Measurements from ENCODE around the gene NCK2.

Gene NCK2

GRCh38 chr2:105813405-105813804 is 68.7 kb downstream of the NCK2 start:
- H3K4me3 ChIP-seq (ENCODE audit: control insufficient read depth in 1 of 7, extremely low read depth in 1 of 7, insufficient read depth in 4 of 7, low read depth in 2 of 7, low read length in 6 of 7): no peak overlapping the region
- POLR2A ChIA-PET: no interaction called here
- no peaks in the 10 kb centered on the region for H3K27me3 ChIP-seq (replicated peaks in 2 of 5; ENCODE audit: control insufficient read depth in 4 of 5, insufficient read depth in 5 of 5, low read length in 4 of 5)
- H3K27ac ChIP-seq (ENCODE audit: insufficient read depth in 1 of 2, low read depth in 1 of 2, low read length in 2 of 2, poor library complexity in 1 of 2, severe bottlenecking in 2 of 2): no peak overlapping the region
- H3K36me3 ChIP-seq (ENCODE audit: control insufficient read depth in 4 of 4, insufficient read depth in 4 of 4, low read length in 3 of 4): peaks cover 2 to 14% (median 10%) of the 10 kb centered on the region in 4 experiments
- peaks cover 0 to 4% (median 2%) of the 10 kb centered on the region in 4 experiments for H3K4me1 ChIP-seq (ENCODE audit: control extremely low read depth in 1 of 4, control insufficient read depth in 4 of 4, insufficient read depth in 4 of 4, low read length in 3 of 4)
- DNase-seq: no peak
- no peaks in the 10 kb centered on the region for H3K9me3 ChIP-seq (ENCODE audit: control extremely low read depth in 1 of 5, control insufficient read depth in 4 of 5, insufficient read depth in 2 of 5, low read depth in 1 of 5, low read length in 4 of 5)
- WGBS (ENCODE audit: insufficient coverage): 95% methylated on average over 5 of the region's 5 CpGs
- CTCF ChIA-PET: interaction anchor here (1.0 to 1.6 kb wide), 5 partner anchors 9 to 30 kb away, joined by 3 to 5 read pairs (median 3); no protein-coding TSS in a partner anchor

DNA sequence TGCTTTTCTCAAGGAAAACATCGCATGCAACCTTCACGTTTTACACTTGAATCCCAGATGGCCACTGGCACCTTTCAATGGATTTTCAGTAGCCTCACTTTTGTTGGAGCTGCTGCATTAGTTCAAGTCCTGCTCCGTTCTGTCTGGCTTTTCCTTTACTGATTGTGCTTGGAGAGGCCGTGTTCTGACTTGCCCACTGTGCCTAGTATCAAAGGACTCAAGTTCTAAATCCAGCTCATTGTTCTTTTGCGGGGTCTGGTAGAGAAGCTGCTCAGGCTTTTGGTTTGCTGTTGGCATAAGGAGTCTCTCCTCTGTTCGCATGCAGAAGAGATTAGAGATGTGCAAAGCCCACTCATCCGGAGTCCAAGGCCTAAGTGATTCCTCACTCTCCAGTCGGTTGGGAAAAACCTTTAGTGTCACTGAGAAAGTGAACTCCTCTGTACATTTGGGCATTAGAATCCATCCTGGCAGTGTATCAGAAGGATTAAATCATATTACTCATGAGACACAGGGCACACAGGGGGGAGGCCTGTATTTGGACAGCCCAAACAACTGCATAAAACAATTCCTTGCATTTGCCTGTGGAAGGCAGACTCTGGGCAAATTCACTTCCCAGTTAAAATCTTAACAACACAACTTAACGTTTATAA is 69.7 kb downstream of the NCK2 start:
- Histone ChIP-seq H3K27me3 (replicated peaks in 2 of 5; ENCODE audit: control insufficient read depth in 4 of 5, insufficient read depth in 5 of 5, low read length in 4 of 5) (no peaks in the 10 kb centered on the region), H3K27ac (ENCODE audit: insufficient read depth in 1 of 2, low read depth in 1 of 2, low read length in 2 of 2, poor library complexity in 1 of 2, severe bottlenecking in 2 of 2) (no peak overlapping the region), H3K36me3 (ENCODE audit: control insufficient read depth in 4 of 4, insufficient read depth in 4 of 4, low read length in 3 of 4) (peaks cover 5 to 18% (median 11%) of the 10 kb centered on the region in 4 experiments), H3K4me1 (ENCODE audit: control extremely low read depth in 1 of 4, control insufficient read depth in 4 of 4, insufficient read depth in 4 of 4, low read length in 3 of 4) (peaks cover 0 to 4% (median 2%) of the 10 kb centered on the region in 4 experiments), H3K4me3 (ENCODE audit: control insufficient read depth in 1 of 7, extremely low read depth in 1 of 7, insufficient read depth in 4 of 7, low read depth in 2 of 7, low read length in 6 of 7) (no peak overlapping the region), H3K9me3 (ENCODE audit: control extremely low read depth in 1 of 5, control insufficient read depth in 4 of 5, insufficient read depth in 2 of 5, low read depth in 1 of 5, low read length in 4 of 5) (no peaks in the 10 kb centered on the region)
- WGBS (ENCODE audit: insufficient coverage): 100% methylated on average over 9 of the region's 9 CpGs
- CTCF ChIA-PET: interaction anchor here (1.2 to 1.6 kb wide), 2 partner anchors 11 to 14 kb away, joined by 3 to 5 read pairs; no protein-coding TSS in a partner anchor
- no peak for DNase-seq
- POLR2A ChIA-PET: no interaction called here

GRCh38 chr2:105815401-105815800 is 70.7 kb downstream of the NCK2 start:
- Histone ChIP-seq H3K27me3 (replicated peaks in 2 of 5; ENCODE audit: control insufficient read depth in 4 of 5, insufficient read depth in 5 of 5, low read length in 4 of 5) (no peaks in the 10 kb centered on the region), H3K4me3 (ENCODE audit: control insufficient read depth in 1 of 7, extremely low read depth in 1 of 7, insufficient read depth in 4 of 7, low read depth in 2 of 7, low read length in 6 of 7) (no peak overlapping the region), H3K27ac (ENCODE audit: insufficient read depth in 1 of 2, low read depth in 1 of 2, low read length in 2 of 2, poor library complexity in 1 of 2, severe bottlenecking in 2 of 2) (no peak overlapping the region), H3K4me1 (ENCODE audit: control extremely low read depth in 1 of 4, control insufficient read depth in 4 of 4, insufficient read depth in 4 of 4, low read length in 3 of 4) (peaks cover 0 to 3% (median 0%) of the 10 kb centered on the region in 4 experiments), H3K36me3 (ENCODE audit: control insufficient read depth in 4 of 4, insufficient read depth in 4 of 4, low read length in 3 of 4) (peaks cover 5 to 24% (median 11%) of the 10 kb centered on the region in 4 experiments), H3K9me3 (ENCODE audit: control extremely low read depth in 1 of 5, control insufficient read depth in 4 of 5, insufficient read depth in 2 of 5, low read depth in 1 of 5, low read length in 4 of 5) (no peaks in the 10 kb centered on the region)
- WGBS (ENCODE audit: insufficient coverage): 95% methylated on average over 6 of the region's 7 CpGs
- CTCF ChIA-PET: interaction anchor here (0.9 to 1.0 kb wide), 2 partner anchors 13 to 21 kb away, joined by 3 to 4 read pairs; no protein-coding TSS in a partner anchor
- no peak for DNase-seq
- POLR2A ChIA-PET: no interaction called here

- POLR2A ChIA-PET: no interaction called here
- Histone ChIP-seq H3K4me3 (ENCODE audit: control insufficient read depth in 1 of 7, extremely low read depth in 1 of 7, insufficient read depth in 4 of 7, low read depth in 2 of 7, low read length in 6 of 7) (no peak overlapping the region), H3K9me3 (ENCODE audit: control extremely low read depth in 1 of 5, control insufficient read depth in 4 of 5, insufficient read depth in 2 of 5, low read depth in 1 of 5, low read length in 4 of 5) (no peaks in the 10 kb centered on the region), H3K27me3 (replicated peaks in 2 of 5; ENCODE audit: control insufficient read depth in 4 of 5, insufficient read depth in 5 of 5, low read length in 4 of 5) (no peaks in the 10 kb centered on the region), H3K27ac (ENCODE audit: insufficient read depth in 1 of 2, low read depth in 1 of 2, low read length in 2 of 2, poor library complexity in 1 of 2, severe bottlenecking in 2 of 2) (no peak overlapping the region), H3K4me1 (ENCODE audit: control extremely low read depth in 1 of 4, control insufficient read depth in 4 of 4, insufficient read depth in 4 of 4, low read length in 3 of 4) (peaks cover 2 to 18% (median 5%) of the 10 kb centered on the region in 4 experiments), H3K36me3 (ENCODE audit: control insufficient read depth in 4 of 4, insufficient read depth in 4 of 4, low read length in 3 of 4) (peaks cover 11 to 44% (median 16%) of the 10 kb centered on the region in 4 experiments)
- DNase-seq: no peak
- 92% methylated on average over 8 of the region's 8 CpGs for WGBS (ENCODE audit: insufficient coverage)
- CTCF ChIA-PET: no interaction called here
These were observed 75.4 kb downstream of the NCK2 start for GRCh38 chr2:105820151-105820550.

GRCh38 chr2:105820691-105821090 is 76.0 kb downstream of the NCK2 start:
- no peak for DNase-seq
- H3K9me3 ChIP-seq (ENCODE audit: control extremely low read depth in 1 of 5, control insufficient read depth in 4 of 5, insufficient read depth in 2 of 5, low read depth in 1 of 5, low read length in 4 of 5): no peaks in the 10 kb centered on the region
- CTCF ChIA-PET: interaction anchor here (0.8 kb wide), 1 partner anchor 222 kb away, joined by 3 read pairs; no protein-coding TSS in a partner anchor
- 100% methylated on average over 5 of the region's 6 CpGs for WGBS (ENCODE audit: insufficient coverage)
- no peaks in the 10 kb centered on the region for H3K27me3 ChIP-seq (replicated peaks in 2 of 5; ENCODE audit: control insufficient read depth in 4 of 5, insufficient read depth in 5 of 5, low read length in 4 of 5)
- peak overlapping the region in 1 of 2 experiments; percentile 33 for H3K27ac ChIP-seq (ENCODE audit: insufficient read depth in 1 of 2, low read depth in 1 of 2, low read length in 2 of 2, poor library complexity in 1 of 2, severe bottlenecking in 2 of 2)
- H3K4me3 ChIP-seq (ENCODE audit: control insufficient read depth in 1 of 7, extremely low read depth in 1 of 7, insufficient read depth in 4 of 7, low read depth in 2 of 7, low read length in 6 of 7): no peak overlapping the region
- peaks cover 12 to 49% (median 17%) of the 10 kb centered on the region in 4 experiments for H3K36me3 ChIP-seq (ENCODE audit: control insufficient read depth in 4 of 4, insufficient read depth in 4 of 4, low read length in 3 of 4)
- POLR2A ChIA-PET: no interaction called here
- H3K4me1 ChIP-seq (ENCODE audit: control extremely low read depth in 1 of 4, control insufficient read depth in 4 of 4, insufficient read depth in 4 of 4, low read length in 3 of 4): peaks cover 2 to 18% (median 5%) of the 10 kb centered on the region in 4 experiments

DNA sequence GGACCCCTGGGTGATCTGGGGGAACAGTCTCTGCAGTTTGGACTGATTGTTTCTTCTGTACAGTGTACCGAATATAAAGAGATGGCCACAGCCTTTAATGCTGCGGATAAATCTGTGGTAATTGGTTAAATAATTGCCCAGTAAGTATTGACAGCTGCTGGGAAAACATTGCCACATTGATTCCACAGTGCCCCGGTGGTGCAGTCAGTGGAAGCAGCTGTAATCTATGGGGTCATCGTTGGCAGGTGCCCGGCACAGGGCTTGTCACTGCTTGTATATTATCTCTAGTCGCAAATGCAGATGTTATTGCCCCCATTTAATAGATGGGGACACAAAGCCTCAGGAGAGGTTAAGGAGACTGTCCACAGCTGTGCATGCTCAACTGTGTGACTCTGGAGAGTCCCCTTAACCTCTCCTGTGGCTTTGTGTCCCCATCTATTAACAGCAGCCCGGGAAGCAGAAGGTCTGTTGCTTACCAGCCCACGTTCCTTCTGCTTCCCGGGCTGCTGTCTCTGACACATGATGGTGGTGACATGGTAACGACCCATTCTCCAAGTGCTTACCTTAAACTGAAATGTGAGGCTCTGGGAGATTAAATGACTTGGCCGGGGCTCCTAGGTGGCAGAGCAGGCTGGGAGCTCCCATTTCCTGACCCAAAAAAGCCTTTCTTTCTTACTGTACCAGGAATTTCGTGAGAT is 76.9 kb downstream of the NCK2 start:
- H3K9me3 ChIP-seq (ENCODE audit: control extremely low read depth in 1 of 5, control insufficient read depth in 4 of 5, insufficient read depth in 2 of 5, low read depth in 1 of 5, low read length in 4 of 5): peaks cover 0 to 4% (median 0%) of the 10 kb centered on the region in 5 experiments
- WGBS (ENCODE audit: insufficient coverage): 85% methylated on average over 8 of the region's 12 CpGs
- H3K4me1 ChIP-seq (ENCODE audit: control extremely low read depth in 1 of 4, control insufficient read depth in 4 of 4, insufficient read depth in 4 of 4, low read length in 3 of 4): peaks cover 2 to 18% (median 5%) of the 10 kb centered on the region in 4 experiments
- no peak overlapping the region for H3K4me3 ChIP-seq (ENCODE audit: control insufficient read depth in 1 of 7, extremely low read depth in 1 of 7, insufficient read depth in 4 of 7, low read depth in 2 of 7, low read length in 6 of 7)
- CTCF ChIA-PET: interaction anchor here (0.7 to 1.4 kb wide), 7 partner anchors 8 to 222 kb away, joined by 3 to 4 read pairs (median 3); no protein-coding TSS in a partner anchor
- peak in 2 of 3 donors; percentile 50 to 61 for DNase-seq
- POLR2A ChIA-PET: no interaction called here
- H3K27ac ChIP-seq (ENCODE audit: insufficient read depth in 1 of 2, low read depth in 1 of 2, low read length in 2 of 2, poor library complexity in 1 of 2, severe bottlenecking in 2 of 2): peak overlapping the region in 1 of 2 experiments; percentile 46
- no peaks in the 10 kb centered on the region for H3K27me3 ChIP-seq (replicated peaks in 2 of 5; ENCODE audit: control insufficient read depth in 4 of 5, insufficient read depth in 5 of 5, low read length in 4 of 5)
- H3K36me3 ChIP-seq (ENCODE audit: control insufficient read depth in 4 of 4, insufficient read depth in 4 of 4, low read length in 3 of 4): peaks cover 12 to 50% (median 20%) of the 10 kb centered on the region in 4 experiments

Data from common myeloid progenitor, CD34-positive (primary cell).